ENCODE data around the gene MARK4. TPM values are rescaled to one million over a fixed set of nuclear protein-coding genes. Genes with fewer than 3 reads are reported as not detected.
A peak's percentile ranks its signal among the peaks of the same experiment; 100 is the strongest.
"Not testable (repeated sequence)": the region's sequence is repeated elsewhere in the genome, so short reads cannot be mapped to it uniquely, and the experiment has no call there.

Gene MARK4
- total and polyA plus RNA-seq, 10 donors = 6.5 to 45.8 (median 26.3) TPM

DNA sequence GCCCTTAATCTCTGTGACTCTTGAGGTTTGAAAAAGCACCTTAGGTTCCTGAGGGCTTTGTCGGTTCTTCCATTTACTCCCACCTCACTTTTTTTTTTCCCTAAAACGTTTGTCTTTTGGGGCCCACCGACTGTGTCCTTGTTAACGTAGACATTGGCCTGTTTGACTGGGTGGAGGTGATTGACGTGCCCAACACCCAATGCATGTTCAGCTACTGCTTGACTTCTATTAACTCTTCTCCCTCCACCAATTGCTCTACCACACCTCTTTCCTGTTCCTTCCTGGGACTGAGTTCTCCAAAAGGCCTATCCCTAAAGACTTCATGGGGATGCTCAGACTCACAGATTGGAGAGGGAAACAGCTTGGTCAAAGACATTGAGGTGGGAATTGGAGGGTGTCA, 54.4 kb downstream of the MARK4 start:
- TF ChIP-seq POLR2AphosphoS5 (IDR thresholded peaks at IDR 0.05) (no peak), CTCF (IDR thresholded peaks at IDR 0.05 in 8 of 11, conservative IDR thresholded peaks at IDR 0.05 in 3 of 11) (no peak), POLR2A (IDR thresholded peaks at IDR 0.05) (no peak)
- 25 to 31% (median 28%) methylated on average over 5 of the region's 5 CpGs for WGBS, 5 donors
- H3K36me3 ChIP-seq = peaks cover 0 to 28% (median 8%) of the 10 kb centered on the region in 6 donors
- H3K9me3 ChIP-seq = peaks cover 0 to 8% (median 0%) of the 10 kb centered on the region in 8 donors
- peaks cover 0 to 4% (median 0%) of the 10 kb centered on the region in 7 donors for H3K27me3 ChIP-seq (replicated peaks in 1 of 7)
- no peak overlapping the region for H3K4me3 ChIP-seq
- intact Hi-C loops (cut with DNase I; ENCODE audit: low total_unique reads) = no loop called here
- no peak for DNase-seq
- H3K4me1 ChIP-seq = no peaks in the 10 kb centered on the region
- no peak overlapping the region for H3K27ac ChIP-seq

DNA sequence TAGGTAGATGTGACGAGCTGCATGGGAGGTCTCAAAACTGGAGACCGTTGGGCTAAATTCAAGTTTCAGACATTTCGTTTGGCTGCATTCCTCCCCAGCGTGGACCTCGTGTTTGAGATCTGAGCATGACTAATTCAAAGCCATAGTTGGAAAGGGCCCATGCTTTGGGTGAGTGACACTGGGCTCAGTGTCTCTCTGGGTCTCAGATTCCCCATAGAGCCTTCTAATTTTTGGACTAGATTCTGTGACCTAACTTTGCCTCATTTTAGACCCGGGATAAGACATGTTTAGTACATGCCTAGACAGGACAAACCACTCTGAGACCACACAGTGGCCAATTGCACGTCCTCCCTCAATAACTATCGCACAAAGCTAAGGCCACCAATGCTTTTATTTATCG, 55.0 kb downstream of the MARK4 start:
- Histone ChIP-seq H3K9me3 (peaks cover 0 to 8% (median 0%) of the 10 kb centered on the region in 8 donors), H3K4me1 (no peaks in the 10 kb centered on the region), H3K27ac (no peak overlapping the region), H3K36me3 (peaks cover 0 to 22% (median 5%) of the 10 kb centered on the region in 6 donors), H3K27me3 (replicated peaks in 1 of 7) (peaks cover 0 to 4% (median 0%) of the 10 kb centered on the region in 7 donors), H3K4me3 (no peak overlapping the region)
- DNase-seq = no peak
- intact Hi-C loops (cut with DNase I; ENCODE audit: low total_unique reads) = no loop called here
- WGBS, 5 donors = 63 to 75% (median 72%) methylated on average over 9 of the region's 9 CpGs
- no peak for TF ChIP-seq CTCF (IDR thresholded peaks at IDR 0.05 in 8 of 11, conservative IDR thresholded peaks at IDR 0.05 in 3 of 11)
- TF ChIP-seq POLR2A (IDR thresholded peaks at IDR 0.05) = no peak
- TF ChIP-seq POLR2AphosphoS5 (IDR thresholded peaks at IDR 0.05) = no peak

GRCh38 chr19:45306518-45307027, 55.5 kb downstream of the MARK4 start:
- intact Hi-C loops (cut with DNase I; ENCODE audit: low total_unique reads) = no loop called here
- no peak for TF ChIP-seq POLR2A (IDR thresholded peaks at IDR 0.05)
- peak in 2 of 3 donors; percentile 17 to 59 for TF ChIP-seq POLR2AphosphoS5 (IDR thresholded peaks at IDR 0.05)
- peaks cover 0 to 18% (median 4%) of the 10 kb centered on the region in 6 donors for H3K36me3 ChIP-seq
- H3K27me3 ChIP-seq (replicated peaks in 1 of 7) = peaks cover 0 to 5% (median 0%) of the 10 kb centered on the region in 7 donors
- WGBS, 5 donors = 77 to 83% (median 79%) methylated on average over 17 to 18 of the region's 18 CpGs
- no peak for DNase-seq
- H3K27ac ChIP-seq = no peak overlapping the region
- no peaks in the 10 kb centered on the region for H3K4me1 ChIP-seq
- no peak overlapping the region for H3K4me3 ChIP-seq
- H3K9me3 ChIP-seq = peaks cover 0 to 8% (median 0%) of the 10 kb centered on the region in 8 donors

GRCh38 chr19:45307361-45307760, 56.3 kb downstream of the MARK4 start:
- intact Hi-C loops (cut with DNase I; ENCODE audit: low total_unique reads) = no loop called here
- peaks cover 0 to 11% (median 3%) of the 10 kb centered on the region in 6 donors for H3K36me3 ChIP-seq
- H3K27me3 ChIP-seq (replicated peaks in 1 of 7) = peaks cover 0 to 13% (median 0%) of the 10 kb centered on the region in 7 donors
- TF ChIP-seq CTCF (IDR thresholded peaks at IDR 0.05 in 8 of 11, conservative IDR thresholded peaks at IDR 0.05 in 3 of 11) (no peak), POLR2A (IDR thresholded peaks at IDR 0.05) (no peak), POLR2AphosphoS5 (IDR thresholded peaks at IDR 0.05) (peak in 1 of 3 donors; percentile 41)
- H3K27ac ChIP-seq = no peak overlapping the region
- 89 to 92% (median 91%) methylated on average over 8 to 19 of the region's 19 CpGs for WGBS, 5 donors
- H3K4me3 ChIP-seq = no peak overlapping the region
- no peaks in the 10 kb centered on the region for H3K4me1 ChIP-seq
- peaks cover 0 to 8% (median 0%) of the 10 kb centered on the region in 8 donors for H3K9me3 ChIP-seq
- no peak for DNase-seq

GRCh38 chr19:45309322-45309721, 58.3 kb downstream of the MARK4 start:
- H3K4me1 ChIP-seq; intact Hi-C loops (cut with DNase I; ENCODE audit: low total_unique reads); H3K9me3 ChIP-seq; H3K27ac ChIP-seq; H3K4me3 ChIP-seq; DNase-seq; H3K36me3 ChIP-seq: not testable (repeated sequence)
- WGBS, 5 donors = 92 to 98% (median 95%) methylated on average over 8 of the region's 8 CpGs
- peaks cover 0 to 19% (median 0%) of the 10 kb centered on the region in 7 donors for H3K27me3 ChIP-seq (replicated peaks in 1 of 7)

Measured in spleen (tissue), 11 donors.